HEK293 (cell line): ENCODE data around the gene ARPC5L.

Source experiments
- CTCF ChIA-PET: fragments of 350-600 bp; formaldehyde crosslinking; extraction: SDS; loops from one replicate; lab custom pipeline; 2021; ENCODE audit warnings: antibody characterized with exemption; lab: Yijun Ruan, JAX
- POLR2A ChIA-PET: fragments of 300-600 bp; formaldehyde crosslinking; extraction: SDS; loops from one replicate; lab custom pipeline; 2020; ENCODE audit warnings: antibody characterized with exemption, inconsistent platforms; lab: Yijun Ruan, JAX
- H3K27ac ChIP-seq: fragments of 200-500 bp; sonication (Bioruptor generic); 2 replicates; pipeline ENCODE4 v1.5.1; 2014; ENCODE audit warnings: low read depth, low read length, control low read depth, inconsistent platforms; ENCODE audit errors: extremely low read depth
- H3K36me3 ChIP-seq, 2 experiments: fragments of 200-500 bp in 1 of 2; sonication (Bioruptor generic) in 1 of 2; 1 replicate in 1 of 2; 2 replicates in 1 of 2; pipeline ENCODE4 v1.5.1; 2014 to 2017; ENCODE audit warnings: inconsistent platforms in 2 of 2, low read length in 2 of 2; ENCODE audit not compliant: control insufficient read depth in 2 of 2, insufficient read depth in 1 of 2
- H3K4me1 ChIP-seq: fragments of 200-500 bp; sonication (Bioruptor generic); 2 replicates; pipeline ENCODE4 v1.5.1; 2014; ENCODE audit warnings: mild to moderate bottlenecking, low read length, inconsistent platforms; ENCODE audit not compliant: control insufficient read depth, insufficient read depth
- H3K4me3 ChIP-seq: 2 replicates; pipeline ENCODE4 v1.5.1; 2011; ENCODE audit warnings: low read depth, mild to moderate bottlenecking, control low read depth, low read length, moderate library complexity
- H3K9me3 ChIP-seq: fragments of 200-500 bp; sonication (Bioruptor generic); 2 replicates; pipeline ENCODE4 v1.5.1; 2014; ENCODE audit warnings: low read depth, low read length, inconsistent platforms; ENCODE audit not compliant: control insufficient read depth, insufficient read depth
- BCL11B ChIP-seq: fragments of 450-650 bp; formaldehyde crosslinking; IDR thresholded peaks from 2 replicates; pipeline ENCODE4 v1.5.1; 2016; ENCODE audit warnings: low read depth, missing biosample characterization, missing genetic modification characterization
- GFI1B ChIP-seq: fragments of 450-650 bp; formaldehyde crosslinking; IDR thresholded peaks from 2 replicates; pipeline ENCODE4 v1.5.1; 2016; ENCODE audit warnings: missing biosample characterization, missing genetic modification characterization
- OSR2 ChIP-seq: fragments of 450-650 bp; formaldehyde crosslinking; IDR thresholded peaks from 2 replicates; pipeline ENCODE4 v1.5.1; 2016; ENCODE audit warnings: missing biosample characterization, missing genetic modification characterization
- PRDM2 ChIP-seq: fragments of 450-650 bp; formaldehyde crosslinking; IDR thresholded peaks from 2 replicates; pipeline ENCODE4 v1.5.1; 2016; ENCODE audit warnings: missing biosample characterization, missing genetic modification characterization, borderline replicate concordance
- SP2 ChIP-seq: fragments of 450-650 bp; formaldehyde crosslinking; IDR thresholded peaks from 2 replicates; pipeline ENCODE4 v1.5.1; 2016; ENCODE audit warnings: missing biosample characterization, missing genetic modification characterization
- YY2 ChIP-seq: fragments of 450-650 bp; formaldehyde crosslinking; IDR thresholded peaks from 2 replicates; pipeline ENCODE4 v1.5.1; 2016; ENCODE audit warnings: missing biosample characterization, missing genetic modification characterization
- ZBTB48 ChIP-seq: fragments of 450-650 bp; formaldehyde crosslinking; IDR thresholded peaks from 2 replicates; pipeline ENCODE4 v1.5.1; 2016; ENCODE audit warnings: missing biosample characterization, missing genetic modification characterization
- ZFP37 ChIP-seq: fragments of 450-650 bp; formaldehyde crosslinking; IDR thresholded peaks from 2 replicates; pipeline ENCODE4 v1.5.1; 2016; ENCODE audit warnings: missing biosample characterization, missing genetic modification characterization
- ZIC2 ChIP-seq: fragments of 450-650 bp; formaldehyde crosslinking; IDR thresholded peaks from 2 replicates; pipeline ENCODE4 v1.5.1; 2016; ENCODE audit warnings: missing biosample characterization, missing genetic modification characterization
- ZNF138 ChIP-seq: fragments of 450-650 bp; formaldehyde crosslinking; IDR thresholded peaks from 2 replicates; pipeline ENCODE4 v1.5.1; 2016; ENCODE audit warnings: missing biosample characterization, missing genetic modification characterization, borderline replicate concordance
- ZNF146 ChIP-seq: fragments of 450-650 bp; formaldehyde crosslinking; IDR thresholded peaks from 2 replicates; pipeline ENCODE4 v1.5.1; 2016; ENCODE audit warnings: missing biosample characterization, missing genetic modification characterization
- ZNF19 ChIP-seq: fragments of 450-650 bp; formaldehyde crosslinking; IDR thresholded peaks from 2 replicates; pipeline ENCODE4; 2016; ENCODE audit warnings: missing biosample characterization, missing genetic modification characterization, low read depth
- ZNF2 ChIP-seq: fragments of 450-650 bp; formaldehyde crosslinking; IDR thresholded peaks from 2 replicates; pipeline ENCODE4 v1.5.1; 2016; ENCODE audit warnings: missing biosample characterization, missing genetic modification characterization
- ZNF404 ChIP-seq: fragments of 450-650 bp; formaldehyde crosslinking; IDR thresholded peaks from 2 replicates; pipeline ENCODE4 v1.5.1; 2017; ENCODE audit warnings: missing biosample characterization, missing genetic modification characterization
- ZNF654 ChIP-seq: fragments of 450-650 bp; formaldehyde crosslinking; IDR thresholded peaks from 2 replicates; pipeline ENCODE4 v1.5.1; 2016; ENCODE audit warnings: low read depth, missing biosample characterization, missing genetic modification characterization
- ZNF747 ChIP-seq: fragments of 450-650 bp; formaldehyde crosslinking; IDR thresholded peaks from 2 replicates; pipeline ENCODE4 v1.5.1; 2016; ENCODE audit warnings: missing biosample characterization, missing genetic modification characterization
- ZSCAN30 ChIP-seq: fragments of 450-650 bp; IDR thresholded peaks from 2 replicates; pipeline ENCODE4 v1.5.1; 2018; ENCODE audit warnings: missing biosample characterization, mild to moderate bottlenecking, missing genetic modification characterization, moderate library complexity
- ZXDB ChIP-seq: fragments of 450-650 bp; formaldehyde crosslinking; IDR thresholded peaks from 2 replicates; pipeline ENCODE4 v1.5.1; 2016; ENCODE audit warnings: missing biosample characterization, missing genetic modification characterization
- TF ChIP-seq, protein P1 (sequence below): fragments of 450-650 bp; formaldehyde crosslinking; IDR thresholded peaks from 2 replicates; pipeline ENCODE4 v1.5.1; 2016; ENCODE audit warnings: missing biosample characterization, missing genetic modification characterization
- TF ChIP-seq, protein P2 (sequence below): fragments of 450-650 bp; formaldehyde crosslinking; IDR thresholded peaks from 2 replicates; pipeline ENCODE4 v1.5.1; 2016; ENCODE audit warnings: missing biosample characterization, missing genetic modification characterization

Gene ARPC5L

DNA sequence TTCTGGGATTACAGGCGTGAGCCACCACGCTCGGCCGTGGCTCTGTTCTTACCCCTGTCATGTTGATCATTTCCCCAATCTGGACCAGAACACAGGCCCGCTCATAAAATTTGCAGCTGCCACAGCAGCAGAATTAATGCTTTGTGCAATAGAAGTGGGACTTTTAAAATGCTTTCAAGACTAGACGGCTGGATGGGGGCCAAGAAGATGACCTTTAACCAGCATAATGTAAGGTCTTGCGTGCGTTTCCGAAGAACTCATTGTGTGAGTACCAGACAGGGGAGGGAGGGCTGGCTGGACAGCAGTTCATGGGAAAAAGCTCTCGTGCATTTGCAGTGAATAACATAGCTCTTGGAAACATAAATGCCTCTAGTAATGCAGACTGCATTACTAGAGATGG is 12.1 kb upstream of the ARPC5L start (continued):
- TF ChIP-seq GFI1B (no peak), PRDM2 (no peak), ZSCAN30 (tag by site-specific recombination) (no peak)
- TF ChIP-seq, all 188 proteins: peak for 0

- POLR2A ChIA-PET = interaction anchor here (0.8 to 10.0 kb wide), 8 partner anchors 9 to 78 kb away, joined by 3 to 201 read pairs (median 3); partner anchors contain the start of genes ARPC5L, NR6A1, OLFML2A and RPL35
- TF ChIP-seq ZIC2 (tag by site-specific recombination) (peak; percentile 47), ZNF404 (tag by site-specific recombination) (no peak)
- TF ChIP-seq, all 188 proteins: peak for 1
Measured at GRCh38 chr9:124852121-124852828, 9.7 kb upstream of the ARPC5L start.

GRCh38 chr9:124852829-124853531 is 8.9 kb upstream of the ARPC5L start, which contains the start of gene WDR38:
Gene WDR38, plus strand, starts transcription at chr9:124853460. Its CDS starts 72 bp downstream, at chr9:124853532.
- Histone ChIP-seq H3K4me1 (no peaks in the 10 kb centered on the region), H3K4me3 (peak within 1 kb of the TSS; percentile 47), H3K9me3 (no peaks in the 10 kb centered on the region), H3K27ac (no peak within 1 kb of the TSS), H3K36me3 (peaks cover 0 to 16% of the 10 kb centered on the region in 2 experiments; a peak in 1 of 3 replicates)
- CTCF ChIA-PET = interaction anchor here (0.6 to 31.1 kb wide), 51 partner anchors 9 to 522 kb away, joined by 3 to 1257 read pairs (median 5); partner anchors contain the start of genes ARPC5L, NR6A1, OLFML2A and RPL35
- POLR2A ChIA-PET = interaction anchor here (0.5 to 10.0 kb wide), 11 partner anchors 9 to 153 kb away, joined by 3 to 201 read pairs (median 3); partner anchors contain the start of genes ARPC5L, NR6A1, OLFML2A and RPL35
- TF ChIP-seq BCL11B (tag by site-specific recombination) = no peak; the same call in 1 of the 2 replicates
- TF ChIP-seq ZFP37 (tag by site-specific recombination) = 0 out of 2 replicates have a peak, but pooled peaks have one; percentile 46
- TF ChIP-seq ZXDB (tag by site-specific recombination) = peak; percentile 58; the same call in 1 of the 2 replicates
- TF ChIP-seq ZNF654 = peak; percentile 66
- TF ChIP-seq ZNF747 (tag by site-specific recombination) = no peak
- TF ChIP-seq ZNF2 (tag by site-specific recombination) = peak; percentile 88
- TF ChIP-seq YY2 (tag by site-specific recombination) = 0 out of 2 replicates have a peak, but pooled peaks have one; percentile 33
- TF ChIP-seq SP2 (tag by site-specific recombination) = peak; percentile 75
- TF ChIP-seq ZNF146 (tag by site-specific recombination) = no peak
- TF ChIP-seq ZBTB48 (tag by site-specific recombination) = peak; percentile 84
- TF ChIP-seq, protein P1, sequence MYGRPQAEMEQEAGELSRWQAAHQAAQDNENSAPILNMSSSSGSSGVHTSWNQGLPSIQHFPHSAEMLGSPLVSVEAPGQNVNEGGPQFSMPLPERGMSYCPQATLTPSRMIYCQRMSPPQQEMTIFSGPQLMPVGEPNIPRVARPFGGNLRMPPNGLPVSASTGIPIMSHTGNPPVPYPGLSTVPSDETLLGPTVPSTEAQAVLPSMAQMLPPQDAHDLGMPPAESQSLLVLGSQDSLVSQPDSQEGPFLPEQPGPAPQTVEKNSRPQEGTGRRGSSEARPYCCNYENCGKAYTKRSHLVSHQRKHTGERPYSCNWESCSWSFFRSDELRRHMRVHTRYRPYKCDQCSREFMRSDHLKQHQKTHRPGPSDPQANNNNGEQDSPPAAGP (tag by site-specific recombination) = peak; percentile 70
- no peak for TF ChIP-seq ZNF19
- TF ChIP-seq, protein P2, sequence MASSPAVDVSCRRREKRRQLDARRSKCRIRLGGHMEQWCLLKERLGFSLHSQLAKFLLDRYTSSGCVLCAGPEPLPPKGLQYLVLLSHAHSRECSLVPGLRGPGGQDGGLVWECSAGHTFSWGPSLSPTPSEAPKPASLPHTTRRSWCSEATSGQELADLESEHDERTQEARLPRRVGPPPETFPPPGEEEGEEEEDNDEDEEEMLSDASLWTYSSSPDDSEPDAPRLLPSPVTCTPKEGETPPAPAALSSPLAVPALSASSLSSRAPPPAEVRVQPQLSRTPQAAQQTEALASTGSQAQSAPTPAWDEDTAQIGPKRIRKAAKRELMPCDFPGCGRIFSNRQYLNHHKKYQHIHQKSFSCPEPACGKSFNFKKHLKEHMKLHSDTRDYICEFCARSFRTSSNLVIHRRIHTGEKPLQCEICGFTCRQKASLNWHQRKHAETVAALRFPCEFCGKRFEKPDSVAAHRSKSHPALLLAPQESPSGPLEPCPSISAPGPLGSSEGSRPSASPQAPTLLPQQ (tag by site-specific recombination) = peak; percentile 51; the same call in 1 of the 2 replicates
- no peak for TF ChIP-seq ZNF138
- 0 out of 2 replicates have a peak, but pooled peaks have one; percentile 7 for TF ChIP-seq OSR2
- TF ChIP-seq ZIC2 (tag by site-specific recombination) = peak; percentile 47; the same call in 1 of the 2 replicates
- TF ChIP-seq ZSCAN30 (tag by site-specific recombination) = peak; percentile 83; the same call in 1 of the 2 replicates

More at GRCh38 chr9:124852121-124852828, 9.7 kb upstream of the ARPC5L start:
- Histone ChIP-seq H3K9me3 (no peaks in the 10 kb centered on the region), H3K27ac (no peak overlapping the region), H3K4me1 (no peaks in the 10 kb centered on the region), H3K36me3 (peaks cover 0 to 9% of the 10 kb centered on the region in 2 experiments; a peak in 1 of 3 replicates), H3K4me3 (no peak overlapping the region)
- CTCF ChIA-PET = interaction anchor here (0.6 to 31.1 kb wide), 39 partner anchors 10 to 522 kb away, joined by 3 to 1257 read pairs (median 6); partner anchors contain the start of genes ARPC5L, NR6A1, OLFML2A and RPL35
